Lower leg skin (tissue), 3 donors: Measurements from ENCODE around the gene CD274.

Experiments
- CTCF ChIP-seq, 3 donors: fragments of 450-650 bp; IDR thresholded peaks; one replicate each; pipeline ENCODE4 v1.5.1; 2016; ENCODE audit warnings: antibody characterized with exemption in 3 of 3, mild to moderate bottlenecking in 3 of 3, moderate library complexity in 2 of 3
- POLR2A ChIP-seq, 2 donors: fragments of 450-650 bp; IDR thresholded peaks; one replicate each; pipeline ENCODE4 v1.6.1; 2016 to 2017; ENCODE audit warnings: antibody characterized with exemption in 2 of 2, mild to moderate bottlenecking in 1 of 2, moderate library complexity in 1 of 2

- no peak for TF ChIP-seq CTCF (IDR thresholded peaks at IDR 0.05)
- no peak for TF ChIP-seq POLR2A (IDR thresholded peaks at IDR 0.05)
Measured at GRCh38 chr9:5514617-5515260, 64.4 kb downstream of the CD274 start.
